Endothelial cell of umbilical vein (primary cell): ENCODE measurements around the gene HTRA2. TPM values are rescaled to one million over a fixed set of nuclear protein-coding genes. Genes with fewer than 3 reads are reported as not detected.

Experiments used
- BruUV-seq: library from RNA; stranded (reverse); fragments of 400-500 nt; replicated peaks from 2 replicates; lab custom pipeline; 2021; lab: Mats Ljungman, UMichigan
- CTCF ChIA-PET: fragments of 300-600, 350-600 bp; sonication (Branson Sonifier 250); formaldehyde crosslinking; loops from one replicate; lab custom pipeline; 2021; ENCODE audit warnings: antibody characterized with exemption, inconsistent platforms; lab: Charles Lee
- POLR2A ChIA-PET: fragments of 300-600, 350-600 bp; sonication (Branson Sonifier 250); formaldehyde crosslinking; loops from one replicate; lab custom pipeline; 2021; ENCODE audit warnings: antibody characterized with exemption, inconsistent platforms; lab: Charles Lee
- DNase-seq: peaks from one replicate; pipeline ENCODE4 v3.0.0-alpha.2; 2011; ENCODE audit warnings: low read depth, low spot score
- FAIRE-seq: peaks from 2 replicates; lab custom pipeline; 2011; peaks lifted over from hg19 to GRCh38; lab: Jason Lieb, UNC
- H2AFZ ChIP-seq: 2 replicates; pipeline ENCODE4 v1.6.0; 2012; ENCODE audit warnings: low read depth, low read length, control low read depth, inconsistent platforms
- H3K27ac ChIP-seq: 2 replicates; pipeline ENCODE4 v1.5.1; 2011; ENCODE audit warnings: low read depth, mild to moderate bottlenecking, control low read depth, low read length, moderate library complexity; ENCODE audit not compliant: insufficient read depth
- H3K27me3 ChIP-seq, 2 experiments: 2 replicates each; pipeline versions ENCODE4 v1.6.0 to v1.6.1; 2011; ENCODE audit warnings: low read length in 2 of 2, mixed read lengths in 1 of 2; ENCODE audit not compliant: control insufficient read depth in 2 of 2, insufficient read depth in 2 of 2
- H3K36me3 ChIP-seq, 2 experiments: 2 replicates in 1 of 2; 3 replicates in 1 of 2; pipeline ENCODE4 v1.5.1; 2011; ENCODE audit warnings: low read length in 2 of 2, mild to moderate bottlenecking in 1 of 2, moderate library complexity in 1 of 2; ENCODE audit not compliant: control insufficient read depth in 2 of 2, insufficient read depth in 2 of 2; ENCODE audit errors: extremely low read depth in 1 of 2
- H3K4me1 ChIP-seq: 3 replicates; pipeline ENCODE4 v1.5.1; 2011; ENCODE audit warnings: mild to moderate bottlenecking, low read length; ENCODE audit not compliant: control insufficient read depth, insufficient read depth; ENCODE audit errors: extremely low read depth
- H3K4me2 ChIP-seq: 2 replicates; pipeline ENCODE4 v1.6.1; 2011; ENCODE audit warnings: low read length, control low read depth, mixed read lengths; ENCODE audit not compliant: insufficient read depth
- H3K4me3 ChIP-seq, 3 experiments: fragments of 200-600 bp in 1 of 3; sonication (generic), shearing (Covaris generic) in 1 of 3; replicated peaks in 1 of 3; 2 replicates each; pipeline ENCODE4 v1.5.1; 2011 to 2016; ENCODE audit warnings: control low read depth in 3 of 3, low read length in 3 of 3, mild to moderate bottlenecking in 2 of 3, inconsistent platforms in 1 of 3, low read depth in 1 of 3, moderate library complexity in 1 of 3; ENCODE audit not compliant: insufficient read depth in 1 of 3
- H3K79me2 ChIP-seq: 2 replicates; pipeline ENCODE4 v1.6.0; 2012; ENCODE audit warnings: low read length, inconsistent platforms; ENCODE audit not compliant: control insufficient read depth, insufficient read depth
- H3K9ac ChIP-seq: replicated peaks from 2 replicates; pipeline ENCODE3; 2011; ENCODE audit warnings: low read length, control low read depth; ENCODE audit not compliant: insufficient read depth; ENCODE audit errors: extremely low read depth
- H3K9me1 ChIP-seq: replicated peaks from 3 replicates; pipeline ENCODE4 v1.6.0; 2011; ENCODE audit warnings: mild to moderate bottlenecking, low read length; ENCODE audit not compliant: control insufficient read depth, insufficient read depth; ENCODE audit errors: extremely low read depth
- H3K9me3 ChIP-seq: replicated peaks from 2 replicates; pipeline ENCODE4 v1.5.1; 2012; ENCODE audit warnings: low read length, inconsistent platforms; ENCODE audit not compliant: control insufficient read depth, insufficient read depth
- H4K20me1 ChIP-seq: replicated peaks from 2 replicates; pipeline ENCODE3; 2011; ENCODE audit warnings: mild to moderate bottlenecking, low read length; ENCODE audit not compliant: control insufficient read depth, insufficient read depth; ENCODE audit errors: extremely low read depth
- EZH2 ChIP-seq: IDR thresholded peaks from 2 replicates; pipeline ENCODE4 v1.6.1; 2012; ENCODE audit warnings: borderline replicate concordance, low read depth, mild to moderate bottlenecking, moderate library complexity, low read length, inconsistent platforms; ENCODE audit not compliant: severe bottlenecking
- FOS ChIP-seq: IDR thresholded peaks from 2 replicates; pipeline ENCODE4 v1.6.1; 2011; ENCODE audit warnings: mild to moderate bottlenecking, low read length, moderate library complexity, borderline replicate concordance; ENCODE audit not compliant: insufficient read depth
- GATA2 ChIP-seq: IDR thresholded peaks from 2 replicates; pipeline ENCODE4 v1.7.0; 2011; ENCODE audit warnings: low read depth, mild to moderate bottlenecking, moderate library complexity, mixed read lengths, low read length; ENCODE audit not compliant: insufficient read length, insufficient read depth
- JUN ChIP-seq: IDR thresholded peaks from 2 replicates; pipeline ENCODE4 v1.6.1; 2011; ENCODE audit warnings: borderline replicate concordance, low read depth; ENCODE audit not compliant: insufficient read length, insufficient read depth
- MYC ChIP-seq: IDR thresholded peaks from one replicate; pipeline ENCODE4 v1.6.1; 2011; ENCODE audit warnings: mild to moderate bottlenecking, low read depth, low read length
- POLR2A ChIP-seq: IDR thresholded peaks from 2 replicates; pipeline ENCODE4 v1.6.1; 2012; ENCODE audit warnings: low read depth, mild to moderate bottlenecking, control low read depth, low read length
- POLR2AphosphoS5 ChIP-seq: IDR thresholded peaks from 2 replicates; pipeline ENCODE4 v1.6.1; 2012; ENCODE audit warnings: low read depth, mild to moderate bottlenecking, control low read depth, low read length, moderate library complexity; ENCODE audit not compliant: insufficient read depth
- dilution Hi-C: fragments of 300-500 bp; cut with MboI; formaldehyde crosslinking; loops from one replicate; pipeline ENCODE4 v1.15.0; 2019; ENCODE audit warnings: low sequenced_read_pairs; ENCODE audit not compliant: extremely low pct_ligation_motif_present
- intact Hi-C: fragments of 100-400 bp; cut with micrococcal nuclease; formaldehyde crosslinking; loops from one replicate; pipeline ENCODE4 v1.10.0; 2022
- polyA plus RNA-seq, 4 experiments: library from polyadenylated mRNA; depleted of rRNA in 3 of 4; stranded (reverse) in 3 of 4; unstranded in 1 of 4; fragments of >200 nt; gene quantifications; 2 replicates each; pipeline versions ENCODE4 v1.2.1 to v1.2.3, GENCODE V29; 2011 to 2012; ENCODE audit warnings: missing spikeins in 1 of 4
- total RNA-seq: library from RNA; stranded (reverse); gene quantifications from 2 replicates; pipeline ENCODE4 v1.2.3, GENCODE V29; 2021
- TF ChIP-seq, protein P1 (sequence below): IDR thresholded peaks from 2 replicates; pipeline ENCODE4 v1.6.1; 2011; ENCODE audit not compliant: insufficient read depth, insufficient read length
- TF ChIP-seq, protein P2 (sequence below), 2 donors: IDR thresholded peaks; 1 replicate in 1 of 2; 2 replicates in 1 of 2; pipeline ENCODE4 v1.5.1; 2011; ENCODE audit warnings: low read length in 2 of 2, mild to moderate bottlenecking in 2 of 2, moderate library complexity in 2 of 2, control low read depth in 1 of 2, inconsistent platforms in 1 of 2, low read depth in 1 of 2; ENCODE audit not compliant: insufficient read depth in 1 of 2; ENCODE audit errors: extremely low read depth in 1 of 2

HTRA2 gene
- total and polyA plus RNA-seq, 2 donors (not counting 3 experiments of a cell fraction or from before 2014, with no cell fraction given) = 34.3 to 54.1 TPM

DNA sequence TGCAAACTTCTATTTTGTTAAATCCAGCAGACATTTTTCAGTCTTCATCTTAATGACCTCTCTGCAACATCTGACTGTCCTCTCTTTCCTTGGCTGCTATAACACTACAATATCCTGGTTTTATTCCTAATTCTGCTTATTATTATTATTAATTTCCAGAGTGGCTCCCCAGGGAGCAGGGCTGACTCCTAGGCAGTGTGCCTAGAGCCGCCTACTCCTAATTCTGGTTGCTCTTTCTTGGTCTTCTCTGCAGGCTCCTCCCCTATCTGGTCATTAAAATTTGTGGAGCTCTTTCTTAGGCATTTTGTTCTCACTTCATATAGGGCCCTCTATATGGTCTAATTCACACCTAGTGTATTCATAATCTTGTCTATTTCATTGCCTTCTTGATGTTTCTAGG is 13.2 kb downstream of the HTRA2 start:
- no peaks in the 10 kb centered on the region for H3K9me1 ChIP-seq
- no peak overlapping the region for H3K27ac ChIP-seq
- H3K4me2 ChIP-seq = no peak overlapping the region
- dilution Hi-C loops (no loop called here), intact Hi-C loops (no loop called here)
- H2AFZ ChIP-seq = no peak overlapping the region
- no peak overlapping the region for H3K4me3 ChIP-seq
- no peaks in the 10 kb centered on the region for H3K79me2 ChIP-seq
- ChIA-PET CTCF (no interaction called here), POLR2A (no interaction called here)
- H3K36me3 ChIP-seq = no peaks in the 10 kb centered on the region
- TF ChIP-seq EZH2 = no peak
- peaks cover 23 to 31% of the 10 kb centered on the region in 2 experiments for H3K27me3 ChIP-seq
- H3K9me3 ChIP-seq = no peaks in the 10 kb centered on the region
- FAIRE-seq (no peak), DNase-seq (no peak)
- no peak overlapping the region for H3K9ac ChIP-seq
- H3K4me1 ChIP-seq = no peaks in the 10 kb centered on the region
- no TSS peak for BruUV-seq
- H4K20me1 ChIP-seq = no peaks in the 10 kb centered on the region

DNA sequence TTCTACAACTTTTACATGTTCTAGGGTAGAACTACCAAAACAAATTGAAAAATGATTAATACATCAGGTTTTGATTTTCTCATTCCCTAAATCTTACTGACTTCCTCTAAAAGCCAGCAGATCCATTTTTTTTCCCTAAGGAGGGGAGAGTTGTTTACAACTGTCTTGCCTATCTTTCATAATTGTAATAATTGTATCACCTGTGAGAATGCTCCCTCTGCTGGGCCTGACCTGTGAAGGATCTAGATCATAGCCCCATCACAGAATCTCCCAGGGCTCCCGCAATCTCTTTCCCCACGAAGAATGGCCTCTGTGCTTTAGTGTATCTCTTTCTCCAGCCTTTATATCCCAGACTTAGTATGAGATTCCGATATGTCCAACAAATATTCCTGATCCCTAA is 14.9 kb downstream of the HTRA2 start:
- no peaks in the 10 kb centered on the region for H4K20me1 ChIP-seq
- peaks cover 12% of the 10 kb centered on the region for H3K4me1 ChIP-seq
- H3K36me3 ChIP-seq = no peaks in the 10 kb centered on the region
- no peak for TF ChIP-seq MYC
- no peak for TF ChIP-seq POLR2AphosphoS5
- TF ChIP-seq FOS = no peak
- no peak for TF ChIP-seq JUN
- TF ChIP-seq, protein P1, sequence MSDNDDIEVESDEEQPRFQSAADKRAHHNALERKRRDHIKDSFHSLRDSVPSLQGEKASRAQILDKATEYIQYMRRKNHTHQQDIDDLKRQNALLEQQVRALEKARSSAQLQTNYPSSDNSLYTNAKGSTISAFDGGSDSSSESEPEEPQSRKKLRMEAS = no peak
- TF ChIP-seq, protein P2, sequence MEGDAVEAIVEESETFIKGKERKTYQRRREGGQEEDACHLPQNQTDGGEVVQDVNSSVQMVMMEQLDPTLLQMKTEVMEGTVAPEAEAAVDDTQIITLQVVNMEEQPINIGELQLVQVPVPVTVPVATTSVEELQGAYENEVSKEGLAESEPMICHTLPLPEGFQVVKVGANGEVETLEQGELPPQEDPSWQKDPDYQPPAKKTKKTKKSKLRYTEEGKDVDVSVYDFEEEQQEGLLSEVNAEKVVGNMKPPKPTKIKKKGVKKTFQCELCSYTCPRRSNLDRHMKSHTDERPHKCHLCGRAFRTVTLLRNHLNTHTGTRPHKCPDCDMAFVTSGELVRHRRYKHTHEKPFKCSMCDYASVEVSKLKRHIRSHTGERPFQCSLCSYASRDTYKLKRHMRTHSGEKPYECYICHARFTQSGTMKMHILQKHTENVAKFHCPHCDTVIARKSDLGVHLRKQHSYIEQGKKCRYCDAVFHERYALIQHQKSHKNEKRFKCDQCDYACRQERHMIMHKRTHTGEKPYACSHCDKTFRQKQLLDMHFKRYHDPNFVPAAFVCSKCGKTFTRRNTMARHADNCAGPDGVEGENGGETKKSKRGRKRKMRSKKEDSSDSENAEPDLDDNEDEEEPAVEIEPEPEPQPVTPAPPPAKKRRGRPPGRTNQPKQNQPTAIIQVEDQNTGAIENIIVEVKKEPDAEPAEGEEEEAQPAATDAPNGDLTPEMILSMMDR (IDR thresholded peaks at IDR 0.05; ENCODE audit: extremely low read depth in 1 of 2, insufficient read depth in 1 of 2, low read depth in 1 of 2, low read length in 2 of 2) = no peak
- TF ChIP-seq EZH2 = no peak
- no peak for TF ChIP-seq POLR2A
- no peak for TF ChIP-seq GATA2
- BruUV-seq = no TSS peak
- no peaks in the 10 kb centered on the region for H3K9me1 ChIP-seq
- FAIRE-seq (no peak), DNase-seq (no peak)
- H3K4me3 ChIP-seq = no peak overlapping the region
- no peak overlapping the region for H3K9ac ChIP-seq
- H3K27ac ChIP-seq = no peak overlapping the region
- H2AFZ ChIP-seq = no peak overlapping the region
- H3K9me3 ChIP-seq = no peaks in the 10 kb centered on the region
- intact Hi-C loops = no loop called here
- no peaks in the 10 kb centered on the region for H3K79me2 ChIP-seq
- ChIA-PET CTCF (interaction anchor here (3.3 kb wide), 1 partner anchor 12 kb away, joined by 15 read pairs; no protein-coding TSS in a partner anchor), POLR2A (no interaction called here)
- no peak overlapping the region for H3K4me2 ChIP-seq
- dilution Hi-C loops = no loop called here
- H3K27me3 ChIP-seq = peaks cover 15 to 26% of the 10 kb centered on the region in 2 experiments
